Epithelial cell of alveolus of lung (primary cell): ENCODE data around the gene ZNF154. TPM values are rescaled to one million over a fixed set of nuclear protein-coding genes. Genes with fewer than 3 reads are reported as not detected.

ENCODE experiments used
- total RNA-seq: library from RNA; depleted of rRNA; stranded (reverse); fragments of >200 nt; gene quantifications from 2 replicates; pipeline ENCODE4 v1.2.1, GENCODE V29; 2015

The ZNF154 gene
- 1.3 and 9.0 TPM in 2 replicates for total RNA-seq

GRCh38 chr19:57708641-57709361 is at the start of gene ZNF154:
Gene ZNF154 (minus strand): TSS chr19:57709204. CDS start chr19:57708971, 233 bp downstream.

GRCh38 chr19:57746580-57747471 is 37.8 kb upstream of the ZNF154 start, which contains the start of gene ZNF776:
Gene ZNF776 (plus strand): TSS chr19:57746815. CDS start chr19:57747059, 244 bp downstream.

GRCh38 chr19:57668635-57669034 is 40.4 kb downstream of the ZNF154 start, which contains the start of gene ZSCAN4:
Gene ZSCAN4 (plus strand): TSS chr19:57668935. CDS start chr19:57676146, 7,211 bp downstream.

Other genes starting within 250 kb of the ZNF154 start
- gene ZNF772, start 231.6 kb downstream of the ZNF154 start, total RNA-seq: 9.1 and 11.4 TPM in 2 replicates
- 14.4 and 14.5 TPM in 2 replicates for gene ZNF419, start 221.5 kb downstream of the ZNF154 start, total RNA-seq
- gene ZNF773, start 209.3 kb downstream of the ZNF154 start, total RNA-seq: 8.0 and 42.8 TPM in 2 replicates
- gene ZNF549, start 181.8 kb downstream of the ZNF154 start, total RNA-seq: 3.7 and 4.1 TPM in 2 replicates
- 4.0 and 8.1 TPM in 2 replicates for gene ZNF550, start 149.3 kb downstream of the ZNF154 start, total RNA-seq
- 3.9 and 5.4 TPM in 2 replicates for gene ZNF416, start 130.3 kb downstream of the ZNF154 start, total RNA-seq
- 7.1 and 9.8 TPM in 2 replicates for gene ZIK1, start 125.1 kb downstream of the ZNF154 start, total RNA-seq
- gene ZNF530, start 109.3 kb downstream of the ZNF154 start, total RNA-seq: 1.8 and 4.3 TPM in 2 replicates
- gene ZNF134, start 95.0 kb downstream of the ZNF154 start, total RNA-seq: 16.9 and 32.7 TPM in 2 replicates
- 6.7 and 11.2 TPM in 2 replicates for gene ZNF211, start 76.0 kb downstream of the ZNF154 start, total RNA-seq
- gene ZSCAN4, start 40.3 kb downstream of the ZNF154 start, total RNA-seq: not detected in 2 replicates
- 8.3 and 18.8 TPM in 2 replicates for gene ZNF551, start 27.2 kb downstream of the ZNF154 start, total RNA-seq
- gene ZNF671, start 18.4 kb upstream of the ZNF154 start, total RNA-seq: 5.3 and 29.5 TPM in 2 replicates
- gene ZNF776, start 37.6 kb upstream of the ZNF154 start, total RNA-seq: 7.6 and 22.8 TPM in 2 replicates
- gene ZNF586, start 60.5 kb upstream of the ZNF154 start, total RNA-seq: 5.7 and 13.6 TPM in 2 replicates
- 2.1 and 3.7 TPM in 2 replicates for gene ZNF552, start 105.7 kb upstream of the ZNF154 start, total RNA-seq
- 8.3 and 15.6 TPM in 2 replicates for gene ZNF587B, start 121.1 kb upstream of the ZNF154 start, total RNA-seq
- 16.4 and 20.1 TPM in 2 replicates for gene ZNF587, start 140.7 kb upstream of the ZNF154 start, total RNA-seq
- gene ZNF814, start 179.8 kb upstream of the ZNF154 start, total RNA-seq: 4.5 and 6.9 TPM in 2 replicates
- gene ZNF417, start 207.4 kb upstream of the ZNF154 start, total RNA-seq: 7.1 and 13.5 TPM in 2 replicates
- gene ZNF418, start 226.2 kb upstream of the ZNF154 start, total RNA-seq: 1.7 TPM in 2 replicates
- 4.1 and 5.6 TPM in 2 replicates for gene ZNF256, start 238.5 kb upstream of the ZNF154 start, total RNA-seq